ENCODE results near the gene RBBP5. TPM values are rescaled to one million over a fixed set of nuclear protein-coding genes. Genes with fewer than 3 reads are reported as not detected.

Gene RBBP5
- total RNA-seq, 1 donor from 2014 or later, result 19.7 TPM

GRCh38 chr1:205062319-205062718 is 59.5 kb downstream of the RBBP5 start:
- intact Hi-C loops (cut with micrococcal nuclease), result no loop called here
- DNase-seq, result no peak
- no peaks in the 10 kb centered on the region for H3K4me1 Mint-ChIP-seq
- H3K4me3 Mint-ChIP-seq, result no peak overlapping the region
- no peak for TF ChIP-seq CTCF (IDR thresholded peaks at IDR 0.05)
- H3K36me3 Mint-ChIP-seq (ENCODE audit: low read depth), result no peaks in the 10 kb centered on the region
- no peak overlapping the region for H3K27ac Mint-ChIP-seq
- POLR2A ChIA-PET, result no interaction called here
- CTCF ChIA-PET, result interaction anchor here (0.6 to 3.0 kb wide), 14 partner anchors 9 to 255 kb away, joined by 3 to 48 read pairs (median 6); no protein-coding TSS in a partner anchor
- ATAC-seq (ENCODE audit: low read depth), result no peak
- no peaks in the 10 kb centered on the region for H3K27me3 Mint-ChIP-seq
- no peaks in the 10 kb centered on the region for H3K9me3 Mint-ChIP-seq

GRCh38 chr1:205061665-205062069 is 60.1 kb downstream of the RBBP5 start:
- ChIA-PET CTCF (interaction anchor here (0.5 to 3.0 kb wide), 27 partner anchors 9 to 254 kb away, joined by 3 to 48 read pairs (median 4); partner anchors contain the start of gene TMCC2), POLR2A (no interaction called here)
- Mint-ChIP-seq H3K36me3 (ENCODE audit: low read depth) (no peaks in the 10 kb centered on the region), H3K4me1 (no peaks in the 10 kb centered on the region), H3K4me3 (peak overlapping the region; percentile 15), H3K27me3 (no peaks in the 10 kb centered on the region), H3K9me3 (no peaks in the 10 kb centered on the region), H3K27ac (no peak overlapping the region)
- peak; percentile 53 for DNase-seq
- peak; percentile 61 for ATAC-seq (ENCODE audit: low read depth)
- TF ChIP-seq CTCF (IDR thresholded peaks at IDR 0.05), result peak; percentile 51
- intact Hi-C loops (cut with micrococcal nuclease), result loop anchor here (1.0 kb wide), 4 partner anchors 72 to 195 kb away; no protein-coding TSS in a partner anchor

GRCh38 chr1:205061227-205061626 is 60.6 kb downstream of the RBBP5 start:
- DNase-seq, result no peak
- H3K4me3 Mint-ChIP-seq, result no peak overlapping the region

GRCh38 chr1:205060746-205061145 is 61.0 kb downstream of the RBBP5 start:
- no peak for DNase-seq
- intact Hi-C loops (cut with micrococcal nuclease), result loop anchor here (1.0 kb wide), 4 partner anchors 71 to 196 kb away; no protein-coding TSS in a partner anchor
- H3K4me1 Mint-ChIP-seq, result no peaks in the 10 kb centered on the region
- no peaks in the 10 kb centered on the region for H3K9me3 Mint-ChIP-seq
- POLR2A ChIA-PET, result no interaction called here
- TF ChIP-seq CTCF (IDR thresholded peaks at IDR 0.05), result no peak
- H3K36me3 Mint-ChIP-seq (ENCODE audit: low read depth), result no peaks in the 10 kb centered on the region
- H3K27ac Mint-ChIP-seq, result no peak overlapping the region
- CTCF ChIA-PET, result interaction anchor here (1.2 to 3.0 kb wide), 10 partner anchors 8 to 195 kb away, joined by 3 to 48 read pairs (median 4); no protein-coding TSS in a partner anchor
- H3K27me3 Mint-ChIP-seq, result no peaks in the 10 kb centered on the region
- no peak overlapping the region for H3K4me3 Mint-ChIP-seq
- ATAC-seq (ENCODE audit: low read depth), result no peak

More at GRCh38 chr1:205061227-205061626, 60.6 kb downstream of the RBBP5 start:
- Mint-ChIP-seq H3K36me3 (ENCODE audit: low read depth) (no peaks in the 10 kb centered on the region), H3K9me3 (no peaks in the 10 kb centered on the region), H3K27me3 (no peaks in the 10 kb centered on the region), H3K4me1 (no peaks in the 10 kb centered on the region), H3K27ac (no peak overlapping the region)
- intact Hi-C loops (cut with micrococcal nuclease), result loop anchor here (1.0 kb wide), 4 partner anchors 72 to 195 kb away; no protein-coding TSS in a partner anchor
- CTCF ChIA-PET, result interaction anchor here (0.8 to 3.0 kb wide), 23 partner anchors 8 to 254 kb away, joined by 3 to 48 read pairs (median 4); partner anchors contain the start of gene TMCC2
- POLR2A ChIA-PET, result no interaction called here
- no peak for TF ChIP-seq CTCF (IDR thresholded peaks at IDR 0.05)
- no peak for ATAC-seq (ENCODE audit: low read depth)

- H3K27ac Mint-ChIP-seq, result no peak overlapping the region
- intact Hi-C loops (cut with micrococcal nuclease), result no loop called here
- no peak for TF ChIP-seq CTCF (IDR thresholded peaks at IDR 0.05)
- POLR2A ChIA-PET, result no interaction called here
- H3K27me3 Mint-ChIP-seq, result peaks cover 5% of the 10 kb centered on the region
- DNase-seq (no peak), ATAC-seq (ENCODE audit: low read depth) (no peak)
- H3K36me3 Mint-ChIP-seq (ENCODE audit: low read depth), result no peaks in the 10 kb centered on the region
- CTCF ChIA-PET, result no interaction called here
- H3K9me3 Mint-ChIP-seq, result no peaks in the 10 kb centered on the region
- no peaks in the 10 kb centered on the region for H3K4me1 Mint-ChIP-seq
- no peak overlapping the region for H3K4me3 Mint-ChIP-seq
Observed at GRCh38 chr1:205059660-205060059, 62.1 kb downstream of the RBBP5 start.

All from activated B cell treated with CpG ODN at 0.5 μM for 24 hours (primary cell).